Measurements from ENCODE around the gene NEB. TPM values are rescaled to one million over a fixed set of nuclear protein-coding genes. Genes with fewer than 3 reads are reported as not detected.
"Not testable (repeated sequence)": the region's sequence is repeated elsewhere in the genome, so short reads cannot be mapped to it uniquely, and the experiment has no call there.

NEB gene
- total and polyA plus RNA-seq, 7 donors, result 796 to 7,790 (median 2,020) TPM

DNA sequence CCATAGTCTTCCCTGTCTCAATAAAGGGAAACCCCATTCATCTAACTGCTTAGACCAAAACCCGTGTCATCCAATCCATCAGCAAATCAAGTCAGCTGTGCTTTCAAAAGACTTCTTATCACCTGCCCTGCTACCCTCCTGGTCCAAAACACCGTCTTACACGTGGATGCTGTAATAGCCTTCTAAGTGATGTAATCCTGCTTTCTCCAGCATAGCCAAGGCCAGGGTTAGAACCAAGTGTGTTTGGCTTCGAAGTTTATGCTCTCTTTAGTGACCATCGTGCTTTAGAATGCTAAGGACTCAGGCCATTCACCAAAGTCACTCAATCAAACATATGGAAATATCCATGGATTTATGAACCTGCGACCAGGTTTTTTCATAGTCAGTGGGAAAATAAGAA, 25.5 kb downstream of the NEB start:
- intact Hi-C loops (cut with DNase I), result loop anchor here in 1 of 2 donors (5.0 kb wide), 1 partner anchor 99 kb away; no protein-coding TSS in a partner anchor
- peaks cover 65% of the 10 kb centered on the region for H3K4me1 ChIP-seq
- H3K4me3 ChIP-seq, result no peak overlapping the region
- no peaks in the 10 kb centered on the region for H3K27me3 ChIP-seq (ENCODE audit: insufficient read depth in 3 of 3, low read length in 2 of 3)
- no peaks in the 10 kb centered on the region for H3K9me3 ChIP-seq
- peaks cover 2 to 94% of the 10 kb centered on the region in 2 donors for H3K36me3 ChIP-seq (ENCODE audit: insufficient read depth in 1 of 2, low read depth in 1 of 2)
- H3K27ac ChIP-seq, result peak overlapping the region; percentile 93
- ATAC-seq (peak in 3 of 4 donors; percentile 11 to 15 (median 14)), DNase-seq (no peak)
- WGBS, 3 donors, result 66 to 74% (median 67%) methylated on average over 6 of the region's 6 CpGs
- TF ChIP-seq, protein P1, sequence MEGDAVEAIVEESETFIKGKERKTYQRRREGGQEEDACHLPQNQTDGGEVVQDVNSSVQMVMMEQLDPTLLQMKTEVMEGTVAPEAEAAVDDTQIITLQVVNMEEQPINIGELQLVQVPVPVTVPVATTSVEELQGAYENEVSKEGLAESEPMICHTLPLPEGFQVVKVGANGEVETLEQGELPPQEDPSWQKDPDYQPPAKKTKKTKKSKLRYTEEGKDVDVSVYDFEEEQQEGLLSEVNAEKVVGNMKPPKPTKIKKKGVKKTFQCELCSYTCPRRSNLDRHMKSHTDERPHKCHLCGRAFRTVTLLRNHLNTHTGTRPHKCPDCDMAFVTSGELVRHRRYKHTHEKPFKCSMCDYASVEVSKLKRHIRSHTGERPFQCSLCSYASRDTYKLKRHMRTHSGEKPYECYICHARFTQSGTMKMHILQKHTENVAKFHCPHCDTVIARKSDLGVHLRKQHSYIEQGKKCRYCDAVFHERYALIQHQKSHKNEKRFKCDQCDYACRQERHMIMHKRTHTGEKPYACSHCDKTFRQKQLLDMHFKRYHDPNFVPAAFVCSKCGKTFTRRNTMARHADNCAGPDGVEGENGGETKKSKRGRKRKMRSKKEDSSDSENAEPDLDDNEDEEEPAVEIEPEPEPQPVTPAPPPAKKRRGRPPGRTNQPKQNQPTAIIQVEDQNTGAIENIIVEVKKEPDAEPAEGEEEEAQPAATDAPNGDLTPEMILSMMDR (IDR thresholded peaks at IDR 0.05), result no peak

DNA sequence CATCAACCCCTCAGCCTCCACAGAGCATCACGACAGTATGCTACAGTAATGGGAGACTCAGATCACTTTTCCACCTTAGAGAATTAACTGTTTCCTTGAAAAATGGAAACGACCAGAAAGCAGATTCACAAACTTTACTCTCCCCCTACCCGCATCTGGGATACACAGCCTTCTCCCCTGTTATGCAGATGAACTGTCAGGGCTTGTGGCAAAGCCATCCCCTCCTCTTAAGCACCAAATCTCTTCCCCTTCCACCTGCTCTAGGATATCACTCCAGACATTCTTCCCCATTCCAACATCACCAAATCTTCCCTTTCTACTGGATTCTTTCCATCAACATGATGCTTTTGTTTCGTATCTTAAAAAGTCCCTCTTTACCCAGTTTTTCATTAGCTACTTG, 26.4 kb downstream of the NEB start:
- 32 to 54% (median 37%) methylated on average over 4 of the region's 4 CpGs for WGBS, 3 donors
- TF ChIP-seq, protein P1 (IDR thresholded peaks at IDR 0.05), result no peak

DNA sequence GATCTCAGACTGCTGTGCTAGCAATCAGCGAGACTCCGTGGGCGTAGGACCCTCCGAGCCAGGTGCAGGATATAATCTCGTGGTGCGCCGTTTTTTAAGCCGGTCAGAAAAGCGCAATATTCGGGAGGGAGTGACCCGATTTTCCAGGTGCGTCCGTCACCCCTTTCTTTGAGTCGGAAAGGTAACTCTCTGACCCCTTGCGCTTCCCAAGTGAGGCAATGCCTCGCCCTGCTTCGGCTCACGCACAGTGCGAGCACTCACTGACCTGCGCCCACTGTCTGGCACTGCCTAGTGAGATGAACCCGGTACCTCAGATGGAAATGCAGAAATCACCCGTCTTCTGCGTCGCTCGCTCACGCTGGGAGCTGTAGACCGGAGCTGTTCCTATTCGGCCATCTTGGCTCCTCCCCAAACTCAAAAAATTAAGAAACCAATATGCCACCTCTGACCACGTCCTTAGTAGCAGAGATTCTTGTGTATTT, 29.8 kb downstream of the NEB start:
- peaks cover 26% of the 10 kb centered on the region for H3K4me1 ChIP-seq
- H3K27ac ChIP-seq, result peak overlapping the region; percentile 3
- DNase-seq; H3K9me3 ChIP-seq; H3K4me3 ChIP-seq; H3K27me3 ChIP-seq (ENCODE audit: insufficient read depth in 3 of 3, low read length in 2 of 3); intact Hi-C loops (cut with DNase I): not testable (repeated sequence)
- peak in 2 of 4 donors; percentile 16 to 30 for ATAC-seq
- WGBS, 3 donors, result 85 to 94% (median 86%) methylated on average over 19 to 25 of the region's 29 CpGs
- H3K36me3 ChIP-seq (ENCODE audit: insufficient read depth in 1 of 2, low read depth in 1 of 2), result peaks cover 0 to 51% of the 10 kb centered on the region in 2 donors

More for the DNA sequence above, 26.4 kb downstream of the NEB start:
- DNase-seq, result no peak
- no peak overlapping the region for H3K4me3 ChIP-seq
- peak in 1 of 4 donors; percentile 9 for ATAC-seq
- H3K4me1 ChIP-seq, result peaks cover 58% of the 10 kb centered on the region
- no peaks in the 10 kb centered on the region for H3K9me3 ChIP-seq
- no peaks in the 10 kb centered on the region for H3K27me3 ChIP-seq (ENCODE audit: insufficient read depth in 3 of 3, low read length in 2 of 3)
- peaks cover 2 to 85% of the 10 kb centered on the region in 2 donors for H3K36me3 ChIP-seq (ENCODE audit: insufficient read depth in 1 of 2, low read depth in 1 of 2)
- intact Hi-C loops (cut with DNase I), result loop anchor here in 1 of 2 donors (5.0 kb wide), 1 partner anchor 99 kb away; no protein-coding TSS in a partner anchor
- H3K27ac ChIP-seq, result peak overlapping the region; percentile 46

DNA sequence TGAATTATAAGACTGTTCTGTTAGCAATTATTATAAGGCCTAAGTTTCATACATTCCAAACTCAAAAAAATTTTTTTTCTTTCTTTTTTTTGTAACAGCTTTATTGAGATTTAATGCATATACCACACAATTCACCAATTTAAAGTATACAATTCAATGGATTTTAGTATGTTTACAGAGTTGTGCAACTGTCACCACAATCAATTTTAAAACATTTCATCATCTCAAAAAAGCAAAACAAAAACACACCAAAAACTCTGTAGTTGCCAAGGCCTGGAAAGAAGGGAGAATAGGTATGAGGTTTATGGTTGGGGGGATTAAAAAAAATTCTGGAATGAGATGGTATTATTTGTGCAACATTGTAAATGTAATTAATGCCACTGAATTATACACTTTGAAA, 36.1 kb downstream of the NEB start:
- Histone ChIP-seq H3K27ac (peak overlapping the region; percentile 46), H3K36me3 (ENCODE audit: insufficient read depth in 1 of 2, low read depth in 1 of 2) (peaks cover 0 to 51% of the 10 kb centered on the region in 2 donors), H3K4me1 (peaks cover 18% of the 10 kb centered on the region)
- intact Hi-C loops (cut with DNase I); DNase-seq; H3K4me3 ChIP-seq; H3K9me3 ChIP-seq; H3K27me3 ChIP-seq (ENCODE audit: insufficient read depth in 3 of 3, low read length in 2 of 3): not testable (repeated sequence)
- peak; percentile 10 to 29 (median 15) for ATAC-seq

DNA sequence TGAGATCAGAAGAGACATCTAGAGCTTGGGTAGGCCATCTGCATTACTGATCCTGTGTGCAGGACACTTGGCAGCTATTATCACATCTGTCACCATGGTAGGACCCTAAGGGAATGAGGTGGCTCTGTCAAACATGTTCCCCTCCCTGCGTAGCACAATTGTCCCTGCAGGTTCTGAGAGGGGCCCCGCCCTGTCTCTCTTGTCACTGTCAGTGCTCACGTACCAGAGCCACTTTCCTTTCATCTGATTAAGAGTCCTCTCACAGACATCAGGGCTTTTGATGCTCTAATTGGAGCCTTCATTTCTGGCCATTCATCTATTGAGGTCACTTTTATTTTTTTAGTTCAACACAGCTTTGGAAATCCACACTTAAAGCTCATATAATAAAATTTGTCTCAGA, 38.5 kb downstream of the NEB start:
- no peak overlapping the region for H3K27ac ChIP-seq
- peaks cover 0 to 75% of the 10 kb centered on the region in 2 donors for H3K36me3 ChIP-seq (ENCODE audit: insufficient read depth in 1 of 2, low read depth in 1 of 2)
- no peak overlapping the region for H3K4me3 ChIP-seq
- 65 to 77% (median 67%) methylated on average over 3 of the region's 3 CpGs for WGBS, 3 donors
- H3K9me3 ChIP-seq, result no peaks in the 10 kb centered on the region
- H3K4me1 ChIP-seq, result peaks cover 27% of the 10 kb centered on the region
- intact Hi-C loops (cut with DNase I), result no loop called here
- H3K27me3 ChIP-seq (ENCODE audit: insufficient read depth in 3 of 3, low read length in 2 of 3), result no peaks in the 10 kb centered on the region
- DNase-seq (no peak), ATAC-seq (peak; percentile 18 to 43 (median 28))
- TF ChIP-seq, protein P1 (IDR thresholded peaks at IDR 0.05), result no peak

DNA sequence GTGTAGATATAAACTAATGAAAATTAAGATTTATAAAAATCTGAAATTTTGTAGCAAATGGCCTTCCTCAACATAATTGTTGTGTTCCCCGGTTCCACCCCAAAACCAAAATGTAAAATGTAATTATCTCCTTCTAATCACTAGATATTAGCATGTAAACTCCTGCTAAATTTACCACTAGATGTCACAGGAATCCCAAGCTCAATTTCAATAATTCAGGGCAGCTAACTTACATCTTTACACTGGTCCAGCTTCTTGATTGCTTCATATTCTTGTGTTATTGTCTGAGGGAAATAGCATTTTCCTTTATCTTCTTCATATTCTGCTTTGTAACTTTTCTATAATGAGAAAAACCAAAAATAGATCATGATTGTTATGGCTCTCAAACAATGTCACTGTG, 42.6 kb downstream of the NEB start:
- no peak overlapping the region for H3K4me3 ChIP-seq
- peaks cover 33% of the 10 kb centered on the region for H3K4me1 ChIP-seq
- ATAC-seq (no peak), DNase-seq (no peak)
- TF ChIP-seq, protein P1 (IDR thresholded peaks at IDR 0.05), result no peak
- no peaks in the 10 kb centered on the region for H3K9me3 ChIP-seq
- peaks cover 0 to 100% of the 10 kb centered on the region in 2 donors for H3K36me3 ChIP-seq (ENCODE audit: insufficient read depth in 1 of 2, low read depth in 1 of 2)
- intact Hi-C loops (cut with DNase I), result no loop called here
- H3K27me3 ChIP-seq (ENCODE audit: insufficient read depth in 3 of 3, low read length in 2 of 3), result no peaks in the 10 kb centered on the region
- 93 to 100% (median 96%) methylated on average over 1 of the region's 1 CpG for WGBS, 3 donors
- peak overlapping the region; percentile 51 for H3K27ac ChIP-seq

Data from psoas muscle (tissue), 8 donors.